Measurements from ENCODE around the gene ANKS3. TPM values are rescaled to one million over a fixed set of nuclear protein-coding genes. Genes with fewer than 3 reads are reported as not detected.

Gene ANKS3
- total and polyA plus RNA-seq, 2 donors (not counting 3 experiments of a cell fraction or from before 2014, with no cell fraction given): 13.9 to 24.0 TPM

GRCh38 chr16:4691666-4692412, 42.2 kb downstream of the ANKS3 start:
- H3K36me3 ChIP-seq (ENCODE audit: control insufficient read depth in 2 of 2, extremely low read depth in 1 of 2, insufficient read depth in 2 of 2, low read length in 2 of 2): peaks cover 0 to 26% of the 10 kb centered on the region in 2 experiments
- no peaks in the 10 kb centered on the region for H3K79me2 ChIP-seq (ENCODE audit: control insufficient read depth, insufficient read depth, low read length)
- FAIRE-seq (no peak), DNase-seq (ENCODE audit: low read depth, low spot score) (no peak)
- H4K20me1 ChIP-seq (replicated peaks; ENCODE audit: control insufficient read depth, extremely low read depth, insufficient read depth, low read length): no peaks in the 10 kb centered on the region
- no peaks in the 10 kb centered on the region for H3K9me1 ChIP-seq (replicated peaks; ENCODE audit: control insufficient read depth, extremely low read depth, insufficient read depth, low read length)
- H2AFZ ChIP-seq (ENCODE audit: low read depth, low read length): no peak overlapping the region
- no peaks in the 10 kb centered on the region for H3K9me3 ChIP-seq (replicated peaks; ENCODE audit: control insufficient read depth, insufficient read depth, low read length)
- POLR2A ChIA-PET: no interaction called here
- CTCF ChIA-PET: interaction anchor here (0.9 to 2.0 kb wide), 2 partner anchors 9 to 21 kb away, joined by 5 to 7 read pairs; no protein-coding TSS in a partner anchor
- peaks cover 4% of the 10 kb centered on the region for H3K4me1 ChIP-seq (ENCODE audit: control insufficient read depth, extremely low read depth, insufficient read depth, low read length)
- H3K27ac ChIP-seq (ENCODE audit: insufficient read depth, low read depth, low read length): no peak overlapping the region
- H3K4me3 ChIP-seq (replicated peaks in 1 of 3; ENCODE audit: insufficient read depth in 1 of 3, low read depth in 1 of 3, low read length in 3 of 3): no peak overlapping the region
- no peaks in the 10 kb centered on the region for H3K27me3 ChIP-seq (ENCODE audit: control insufficient read depth in 2 of 2, insufficient read depth in 2 of 2, low read length in 2 of 2)
- intact Hi-C loops (cut with micrococcal nuclease): loop anchor here (2.0 kb wide), 2 partner anchors 67 to 265 kb away; partner anchors contain the start of gene MGRN1
- TF ChIP-seq FOS (IDR thresholded peaks at IDR 0.05; ENCODE audit: borderline replicate concordance, insufficient read depth, low read length) (no peak), MYC (IDR thresholded peaks at IDR 0.05; ENCODE audit: low read depth, low read length) (no peak), JUN (IDR thresholded peaks at IDR 0.05; ENCODE audit: borderline replicate concordance, insufficient read depth, insufficient read length, low read depth) (no peak), CTCF (IDR thresholded peaks at IDR 0.05; ENCODE audit: extremely low read depth in 1 of 2, insufficient read depth in 1 of 2, low read depth in 1 of 2, low read length in 2 of 2) (no peak), POLR2A (IDR thresholded peaks at IDR 0.05; ENCODE audit: low read depth, low read length) (no peak), GATA2 (IDR thresholded peaks at IDR 0.05; ENCODE audit: insufficient read depth, insufficient read length, low read depth, low read length) (no peak), POLR2AphosphoS5 (IDR thresholded peaks at IDR 0.05; ENCODE audit: insufficient read depth, low read depth, low read length) (no peak), EZH2 (IDR thresholded peaks at IDR 0.05; ENCODE audit: borderline replicate concordance, low read depth, low read length, severe bottlenecking) (no peak), MAX (IDR thresholded peaks at IDR 0.05; ENCODE audit: insufficient read depth, insufficient read length) (no peak)
- dilution Hi-C loops (cut with MboI; ENCODE audit: extremely low pct_ligation_motif_present, low sequenced_read_pairs): no loop called here
- no peak overlapping the region for H3K9ac ChIP-seq (replicated peaks; ENCODE audit: extremely low read depth, insufficient read depth, low read length)
- H3K4me2 ChIP-seq (ENCODE audit: insufficient read depth, low read length): no peak overlapping the region
- no TSS peak for BruUV-seq (replicated peaks)
